Astrocyte (in vitro differentiated cells and primary cell): ENCODE results near the gene SGSM1.

Experiments used
- CTCF ChIP-seq: IDR thresholded peaks from 2 replicates; pipeline ENCODE4 v1.5.1; 2011; ENCODE audit warnings: low read depth, mild to moderate bottlenecking, inconsistent platforms, low read length, moderate library complexity; ENCODE audit not compliant: insufficient read depth
- EZH2 ChIP-seq: IDR thresholded peaks from 2 replicates; pipeline ENCODE4 v1.6.1; 2012; ENCODE audit warnings: mild to moderate bottlenecking, low read length, inconsistent platforms; ENCODE audit not compliant: insufficient read depth

GRCh38 chr22:24951942-24952836, 146.2 kb downstream of the SGSM1 start, which contains the start of gene KIAA1671:
- TF ChIP-seq CTCF (peak; percentile 93), EZH2 (no peak)
